ENCODE measurements around the gene ERFE.
"Not testable (repeated sequence)": the region's sequence is repeated elsewhere in the genome, so short reads cannot be mapped to it uniquely, and the experiment has no call there.

ERFE gene, protein sequence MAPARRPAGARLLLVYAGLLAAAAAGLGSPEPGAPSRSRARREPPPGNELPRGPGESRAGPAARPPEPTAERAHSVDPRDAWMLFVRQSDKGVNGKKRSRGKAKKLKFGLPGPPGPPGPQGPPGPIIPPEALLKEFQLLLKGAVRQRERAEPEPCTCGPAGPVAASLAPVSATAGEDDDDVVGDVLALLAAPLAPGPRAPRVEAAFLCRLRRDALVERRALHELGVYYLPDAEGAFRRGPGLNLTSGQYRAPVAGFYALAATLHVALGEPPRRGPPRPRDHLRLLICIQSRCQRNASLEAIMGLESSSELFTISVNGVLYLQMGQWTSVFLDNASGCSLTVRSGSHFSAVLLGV

GRCh38 chr2:238158509-238159070 is at the start of gene ERFE:
TSS of gene ERFE (plus strand) at chr2:238158970. CDS start at chr2:238159008, 38 bp downstream.
- TF ChIP-seq, protein P1, sequence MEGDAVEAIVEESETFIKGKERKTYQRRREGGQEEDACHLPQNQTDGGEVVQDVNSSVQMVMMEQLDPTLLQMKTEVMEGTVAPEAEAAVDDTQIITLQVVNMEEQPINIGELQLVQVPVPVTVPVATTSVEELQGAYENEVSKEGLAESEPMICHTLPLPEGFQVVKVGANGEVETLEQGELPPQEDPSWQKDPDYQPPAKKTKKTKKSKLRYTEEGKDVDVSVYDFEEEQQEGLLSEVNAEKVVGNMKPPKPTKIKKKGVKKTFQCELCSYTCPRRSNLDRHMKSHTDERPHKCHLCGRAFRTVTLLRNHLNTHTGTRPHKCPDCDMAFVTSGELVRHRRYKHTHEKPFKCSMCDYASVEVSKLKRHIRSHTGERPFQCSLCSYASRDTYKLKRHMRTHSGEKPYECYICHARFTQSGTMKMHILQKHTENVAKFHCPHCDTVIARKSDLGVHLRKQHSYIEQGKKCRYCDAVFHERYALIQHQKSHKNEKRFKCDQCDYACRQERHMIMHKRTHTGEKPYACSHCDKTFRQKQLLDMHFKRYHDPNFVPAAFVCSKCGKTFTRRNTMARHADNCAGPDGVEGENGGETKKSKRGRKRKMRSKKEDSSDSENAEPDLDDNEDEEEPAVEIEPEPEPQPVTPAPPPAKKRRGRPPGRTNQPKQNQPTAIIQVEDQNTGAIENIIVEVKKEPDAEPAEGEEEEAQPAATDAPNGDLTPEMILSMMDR (IDR thresholded peaks at IDR 0.05; ENCODE audit: extremely low read depth, missing control alignments) = no peak
- peak; percentile 85 for DNase-seq (ENCODE audit: low spot score)

GRCh38 chr2:238113611-238114010 is 45.2 kb upstream of the ERFE start:
- TF ChIP-seq, protein P1 (IDR thresholded peaks at IDR 0.05; ENCODE audit: extremely low read depth, missing control alignments) = no peak
- DNase-seq (ENCODE audit: low spot score) = no peak

- TF ChIP-seq, protein P1 (IDR thresholded peaks at IDR 0.05; ENCODE audit: extremely low read depth, missing control alignments) = no peak
- no peak for DNase-seq (ENCODE audit: low spot score)
Observed at GRCh38 chr2:238114331-238114841, 44.4 kb upstream of the ERFE start.

GRCh38 chr2:238114851-238115660 is 43.7 kb upstream of the ERFE start:
- DNase-seq (ENCODE audit: low spot score) = no peak
- TF ChIP-seq, protein P1 (IDR thresholded peaks at IDR 0.05; ENCODE audit: extremely low read depth, missing control alignments) = no peak

DNA sequence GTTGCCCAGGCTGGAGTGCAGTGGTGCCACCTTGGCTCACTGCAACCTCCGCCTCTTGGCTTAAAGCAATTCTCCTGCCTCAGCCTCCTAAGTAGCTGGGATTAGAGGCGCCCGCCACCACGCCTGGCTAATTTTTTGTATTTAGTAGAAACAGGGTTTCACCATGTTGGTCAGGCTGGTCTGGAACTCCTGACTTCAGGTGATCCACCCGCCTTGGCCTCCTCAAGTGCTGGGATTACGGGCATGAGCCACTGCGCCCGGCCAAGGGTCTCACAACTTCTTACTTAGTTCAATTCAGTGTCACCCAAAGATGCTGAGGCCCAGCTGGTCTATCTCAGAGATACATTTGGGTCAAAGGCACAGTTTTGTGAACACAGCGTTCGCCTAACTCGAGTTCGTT is 43.1 kb upstream of the ERFE start:
- DNase-seq (ENCODE audit: low spot score) = not testable (repeated sequence)

DNA sequence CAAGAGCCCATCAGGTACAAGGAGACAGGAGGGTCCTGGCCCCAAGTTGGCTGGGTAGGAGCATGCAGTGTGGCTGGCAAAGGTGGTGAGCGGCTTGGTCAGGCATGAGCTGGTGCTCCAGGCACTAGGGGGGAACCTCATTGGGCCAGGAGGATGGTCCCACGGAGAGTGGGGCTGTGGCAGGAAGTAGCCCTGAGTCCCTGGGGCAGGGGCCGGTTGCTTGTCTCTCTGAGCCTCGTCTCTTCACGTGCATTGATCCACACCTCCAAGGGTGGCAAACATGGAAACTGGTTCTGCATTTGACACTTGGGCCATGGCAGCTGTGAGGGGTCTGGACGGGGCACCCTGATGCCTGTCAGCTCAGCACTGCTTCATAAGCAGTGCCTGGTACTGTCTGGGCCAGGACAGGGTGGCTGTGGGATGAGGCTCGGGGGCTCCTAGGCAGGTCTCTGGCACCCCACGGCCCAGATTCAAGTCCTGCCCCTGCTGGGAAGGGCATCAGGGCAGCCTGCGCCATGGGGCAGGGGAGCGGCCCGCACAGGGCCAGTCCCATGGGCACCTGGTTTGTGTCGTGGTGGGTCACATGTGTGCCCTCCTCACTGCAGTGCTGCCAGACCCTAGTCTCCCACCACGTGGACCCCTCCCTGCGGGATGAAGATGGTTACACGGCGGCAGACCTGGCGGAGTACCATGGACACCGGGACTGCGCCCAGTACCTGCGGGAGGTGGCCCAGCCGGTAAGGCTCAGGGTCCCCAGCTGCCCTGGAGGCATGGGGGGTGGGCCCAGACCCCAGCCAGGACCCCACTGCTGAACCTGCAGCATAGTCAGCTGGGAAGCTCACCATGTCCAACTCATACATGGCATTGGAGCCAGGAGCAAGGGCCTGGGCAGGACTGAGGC is 42.2 kb upstream of the ERFE start:
- TF ChIP-seq, protein P1 (IDR thresholded peaks at IDR 0.05; ENCODE audit: extremely low read depth, missing control alignments) = no peak
- no peak for DNase-seq (ENCODE audit: low spot score)
